SHP77 (cell line): ENCODE results near the gene HSPA4L.

ENCODE experiments used
- DNase-seq, 2 experiments: peaks; one replicate each; lab custom pipeline; 2025; lab: John Stamatoyannopoulos, UW

HSPA4L gene

GRCh38 chr4:127870281-127870680, 88.2 kb downstream of the HSPA4L start:
- DNase-seq: no peak

GRCh38 chr4:127870688-127871087, 88.6 kb downstream of the HSPA4L start:
- DNase-seq: no peak

GRCh38 chr4:127875791-127876190, 93.7 kb downstream of the HSPA4L start:
- no peak for DNase-seq

GRCh38 chr4:127880763-127881562, 98.8 kb downstream of the HSPA4L start, which contains the start of gene PLK4:
PLK4 (plus strand) TSS chr4:127880893; CDS start chr4:127881135, 242 bp downstream.
- peak; percentile 77 to 85 for DNase-seq

GRCh38 chr4:127881563-127881864, 99.4 kb downstream of the HSPA4L start:
- DNase-seq: no peak

- no peak for DNase-seq
Measured at GRCh38 chr4:127888559-127888958, 106.4 kb downstream of the HSPA4L start.

- no peak for DNase-seq
Measured at GRCh38 chr4:127889903-127890302, 107.8 kb downstream of the HSPA4L start.
